UCSD-AML1 (cell line): ENCODE measurements around the gene DAB2IP.

Experiments
- DNase-seq: peaks from one replicate; lab custom pipeline; 2025; ENCODE audit not compliant: unreplicated experiment; lab: John Stamatoyannopoulos, UW

The DAB2IP gene

GRCh38 chr9:121625590-121625989, 25.8 kb upstream of the DAB2IP start:
- no peak for DNase-seq

- DNase-seq, result no peak
Observed at GRCh38 chr9:121626012-121626411, 25.4 kb upstream of the DAB2IP start.

GRCh38 chr9:121627427-121627826, 24.0 kb upstream of the DAB2IP start:
- DNase-seq, result no peak

- DNase-seq, result no peak
Observed at GRCh38 chr9:121628401-121628800, 23.0 kb upstream of the DAB2IP start.

GRCh38 chr9:121631115-121631514, 20.3 kb upstream of the DAB2IP start:
- DNase-seq, result no peak

GRCh38 chr9:121631978-121632418, 19.4 kb upstream of the DAB2IP start:
- DNase-seq, result no peak

GRCh38 chr9:121633119-121633714, 18.2 kb upstream of the DAB2IP start:
- no peak for DNase-seq

GRCh38 chr9:121633736-121634135, 17.7 kb upstream of the DAB2IP start:
- no peak for DNase-seq

- DNase-seq, result peak; percentile 70
Observed at GRCh38 chr9:121634329-121635261, 16.8 kb upstream of the DAB2IP start.

- no peak for DNase-seq
Observed at GRCh38 chr9:121635300-121635876, 16.0 kb upstream of the DAB2IP start.

GRCh38 chr9:121636341-121636865, 15.0 kb upstream of the DAB2IP start:
- no peak for DNase-seq

GRCh38 chr9:121636978-121637712, 14.3 kb upstream of the DAB2IP start:
- no peak for DNase-seq

GRCh38 chr9:121637713-121638220, 13.7 kb upstream of the DAB2IP start:
- DNase-seq, result no peak

- DNase-seq, result no peak
Observed at GRCh38 chr9:121638399-121638798, 13.0 kb upstream of the DAB2IP start.

- DNase-seq, result no peak
Observed at GRCh38 chr9:121638901-121639592, 12.4 kb upstream of the DAB2IP start.

- no peak for DNase-seq
Observed at GRCh38 chr9:121639619-121640018, 11.8 kb upstream of the DAB2IP start.

GRCh38 chr9:121640076-121640475, 11.4 kb upstream of the DAB2IP start:
- DNase-seq, result peak; percentile 75

GRCh38 chr9:121640491-121641223, 10.8 kb upstream of the DAB2IP start:
- no peak for DNase-seq

GRCh38 chr9:121641224-121641611, 10.2 kb upstream of the DAB2IP start:
- no peak for DNase-seq

GRCh38 chr9:121642758-121643157, 8.7 kb upstream of the DAB2IP start:
- no peak for DNase-seq
